ENCODE results near the gene UBASH3B.

DNA sequence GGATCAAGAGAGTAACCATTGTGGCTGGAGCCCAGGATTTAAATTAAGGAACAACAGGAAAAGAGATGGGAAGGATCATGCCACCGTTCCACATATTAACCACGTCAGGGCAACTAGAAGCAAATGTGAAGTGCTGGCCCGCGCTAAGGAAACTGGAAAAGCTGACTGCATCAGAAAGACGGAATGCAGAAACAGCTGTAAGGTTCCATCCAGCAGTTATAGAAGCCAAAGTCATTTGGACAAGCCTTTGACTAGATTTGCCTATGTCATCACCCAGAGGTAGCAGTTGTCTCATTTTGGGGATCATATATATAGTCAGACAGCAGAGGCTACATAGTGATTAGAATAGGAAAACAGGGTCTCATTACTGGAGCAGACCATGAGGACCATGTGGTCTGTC lies 139.8 kb downstream of the UBASH3B start:
- TF ChIP-seq CTCF (conservative IDR thresholded peaks at IDR 0.05; ENCODE audit: low read length) (no peak), EZH2phosphoT487 (IDR thresholded peaks at IDR 0.05; ENCODE audit: borderline replicate concordance) (no peak)
